Measurements from ENCODE around the gene IFI27. TPM values are rescaled to one million over a fixed set of nuclear protein-coding genes. Genes with fewer than 3 reads are reported as not detected.

The IFI27 gene
- polyA plus RNA-seq, 12 donors = 1.4 to 5.7 (median 3.1) TPM; not detected in 2

- no peak for DNase-seq
Observed at GRCh38 chr14:94100847-94101246, 9.7 kb upstream of the IFI27 start.

DNA sequence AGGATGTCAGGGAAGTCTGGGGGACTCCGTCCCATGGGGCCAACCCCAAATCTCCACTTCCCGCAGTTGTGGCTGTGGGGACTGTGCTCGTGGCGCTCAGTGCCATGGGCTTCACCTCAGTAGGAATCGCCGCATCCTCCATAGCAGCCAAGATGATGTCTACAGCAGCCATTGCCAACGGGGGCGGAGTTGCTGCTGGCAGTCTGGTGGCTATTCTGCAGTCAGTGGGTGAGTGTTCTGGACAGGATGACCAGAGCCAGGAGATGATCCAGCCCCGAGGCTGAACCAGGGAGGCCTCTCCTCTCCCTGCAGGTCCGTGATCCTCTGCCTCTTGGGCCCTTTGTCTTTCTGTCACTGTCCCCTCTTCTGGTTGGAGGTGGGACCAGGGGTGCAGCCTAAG, 8.8 kb upstream of the IFI27 start:
- DNase-seq = no peak

DNA sequence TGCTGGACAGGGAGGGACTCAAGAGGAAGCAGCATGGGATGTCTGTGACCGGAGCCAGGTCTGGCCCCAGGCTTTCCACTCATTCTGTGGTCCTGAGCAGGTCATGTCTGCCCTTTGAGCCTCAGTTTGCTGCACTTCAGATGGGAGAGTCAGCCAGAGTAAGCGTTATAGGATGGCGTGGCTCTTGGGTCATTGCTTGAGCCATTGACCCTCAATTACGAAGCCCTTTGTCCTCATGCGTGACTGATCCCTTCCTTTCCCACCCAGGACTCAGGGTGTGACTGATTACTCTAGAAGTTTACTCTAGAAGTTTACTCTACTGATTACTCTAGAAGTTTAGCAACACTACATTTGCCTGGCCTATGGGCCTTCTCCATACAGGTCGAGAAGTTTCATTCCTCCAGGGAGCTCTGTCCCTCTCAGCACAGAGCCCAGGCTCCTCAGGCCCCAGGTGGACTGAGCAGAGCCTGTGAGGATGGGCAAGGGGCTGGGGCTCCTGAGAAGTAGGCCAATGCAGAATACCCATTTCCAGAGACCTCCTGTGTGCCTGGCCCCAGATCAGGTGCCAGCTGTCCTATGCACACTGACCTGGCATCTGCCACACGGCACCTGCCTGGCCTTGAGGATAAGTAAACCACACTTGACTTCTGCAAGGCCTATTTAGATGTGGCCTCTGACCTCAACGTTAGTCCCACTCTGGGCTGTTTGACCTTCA, 7.6 kb upstream of the IFI27 start:
- no peak for DNase-seq

DNA sequence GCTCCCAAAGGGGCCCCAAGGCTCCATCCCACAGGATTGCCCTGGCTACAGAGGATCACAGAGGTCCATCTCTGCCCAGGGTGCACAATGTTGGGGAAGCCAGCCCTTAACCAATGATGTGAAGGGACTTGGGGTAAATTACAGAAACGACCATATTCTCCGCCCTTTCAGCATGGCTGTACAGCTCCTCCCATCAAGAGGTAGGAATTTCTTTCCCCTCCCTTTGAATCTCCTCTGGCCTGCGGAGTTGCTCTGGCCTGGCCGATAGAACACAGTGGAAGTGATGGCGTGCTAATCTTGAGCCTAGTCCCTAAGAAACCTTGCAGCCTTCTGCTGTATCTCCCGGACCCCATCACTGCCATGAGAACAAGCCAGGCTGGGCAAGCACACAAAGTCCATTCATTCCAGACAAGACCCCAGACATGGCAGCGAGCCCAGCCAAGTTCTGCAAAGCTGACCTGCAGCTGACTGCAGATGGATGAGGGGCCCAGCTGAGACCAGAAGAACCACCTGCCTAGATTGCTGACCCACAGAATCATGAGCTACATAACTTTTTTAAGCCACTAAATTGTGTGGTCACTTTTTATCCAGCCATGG, 6.9 kb upstream of the IFI27 start:
- DNase-seq = no peak

DNA sequence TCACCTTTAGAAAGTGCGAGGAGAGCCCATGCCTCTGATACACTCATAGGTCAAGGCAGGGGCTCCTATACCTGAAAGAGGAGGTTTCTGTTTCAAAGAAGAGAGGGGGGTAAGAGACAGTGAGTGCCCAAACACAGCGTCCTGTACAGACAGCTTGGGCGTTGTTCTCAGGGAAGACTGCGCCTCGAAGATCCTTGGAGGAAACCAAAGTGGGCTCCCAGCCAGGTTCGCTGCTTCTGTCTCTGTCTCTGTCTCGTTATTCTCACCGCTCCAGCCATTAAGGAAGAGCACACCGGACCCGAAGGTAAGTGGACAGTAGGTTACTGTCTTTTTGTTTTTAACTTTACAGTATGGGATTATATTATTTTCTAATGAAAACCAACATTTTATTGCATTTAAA, 5.8 kb upstream of the IFI27 start:
- DNase-seq = no peak

DNA sequence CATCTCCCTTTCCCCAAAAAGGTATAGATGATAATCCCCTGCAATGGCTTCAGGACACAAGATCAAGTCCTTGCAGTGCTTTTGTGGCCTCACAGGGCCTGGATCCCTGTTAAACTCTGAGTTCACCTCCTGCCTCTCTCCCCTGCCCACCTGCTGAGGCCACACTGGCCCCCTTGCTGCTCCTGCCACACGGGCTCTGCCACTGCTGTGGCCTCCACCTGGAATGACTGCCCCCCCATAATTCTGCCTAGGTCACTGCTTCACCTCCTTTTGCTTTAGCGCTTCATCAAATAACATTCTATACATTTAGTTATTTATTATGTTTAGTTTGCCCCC, 653 bp upstream of the IFI27 start:
- DNase-seq = no peak

GRCh38 chr14:94111276-94112095, 950 bp downstream of the IFI27 start:
- no peak for DNase-seq

GRCh38 chr14:94112513-94113063, 2.1 kb downstream of the IFI27 start:
- DNase-seq = no peak

- no peak for DNase-seq
Observed at GRCh38 chr14:94113073-94113472, 2.5 kb downstream of the IFI27 start.

DNA sequence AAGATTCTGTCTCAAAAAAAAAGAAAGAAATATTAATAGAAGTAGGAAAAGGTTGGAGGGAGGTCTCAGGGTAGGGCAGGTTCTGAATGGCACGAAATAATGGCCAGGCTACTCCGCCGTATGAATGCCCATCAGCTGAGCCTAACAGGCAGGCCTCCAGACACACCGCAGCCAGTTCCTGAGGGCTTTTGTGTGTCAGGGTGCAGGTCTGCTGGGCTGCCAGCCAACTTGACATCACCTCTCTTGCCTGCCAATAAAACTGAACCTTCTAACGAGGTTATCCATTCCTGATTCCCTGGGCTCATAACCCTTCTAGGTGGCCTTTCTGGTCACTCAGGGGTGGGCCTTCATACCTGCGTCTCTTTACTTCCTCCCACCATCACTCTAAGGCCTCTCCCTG, 3.0 kb downstream of the IFI27 start:
- no peak for DNase-seq

DNA sequence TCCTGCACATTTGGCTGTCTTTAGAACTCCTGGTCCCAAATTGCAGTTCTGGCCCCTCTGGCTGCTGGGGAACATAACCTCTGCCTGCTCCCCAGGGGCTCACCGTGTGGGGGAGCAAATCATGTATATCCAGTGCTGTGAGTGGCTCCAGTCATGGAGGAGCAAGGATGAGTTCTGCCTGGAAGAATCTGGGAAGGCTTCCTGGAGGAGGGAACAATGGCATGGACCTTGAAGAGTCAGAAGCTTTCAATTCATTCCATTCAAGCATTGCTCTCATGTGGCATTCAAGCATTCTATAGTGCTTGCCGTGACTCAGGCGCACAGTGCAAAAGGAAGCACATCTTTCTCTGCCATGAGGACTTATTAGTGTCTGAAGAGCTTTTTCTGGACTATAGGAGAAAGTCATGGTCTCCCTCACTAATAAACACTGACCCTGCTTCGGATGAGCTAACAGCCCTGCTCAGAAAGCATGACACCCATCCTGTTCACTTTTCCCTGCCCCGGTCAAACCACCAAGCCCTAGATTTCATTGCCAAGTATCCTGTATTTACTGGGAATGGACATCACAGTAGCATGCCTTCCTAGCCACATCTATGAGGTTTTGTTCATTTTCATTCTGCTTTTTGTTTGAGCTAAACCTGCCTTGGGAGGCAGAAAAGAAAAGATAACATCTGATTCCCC, 3.5 kb downstream of the IFI27 start:
- no peak for DNase-seq

DNA sequence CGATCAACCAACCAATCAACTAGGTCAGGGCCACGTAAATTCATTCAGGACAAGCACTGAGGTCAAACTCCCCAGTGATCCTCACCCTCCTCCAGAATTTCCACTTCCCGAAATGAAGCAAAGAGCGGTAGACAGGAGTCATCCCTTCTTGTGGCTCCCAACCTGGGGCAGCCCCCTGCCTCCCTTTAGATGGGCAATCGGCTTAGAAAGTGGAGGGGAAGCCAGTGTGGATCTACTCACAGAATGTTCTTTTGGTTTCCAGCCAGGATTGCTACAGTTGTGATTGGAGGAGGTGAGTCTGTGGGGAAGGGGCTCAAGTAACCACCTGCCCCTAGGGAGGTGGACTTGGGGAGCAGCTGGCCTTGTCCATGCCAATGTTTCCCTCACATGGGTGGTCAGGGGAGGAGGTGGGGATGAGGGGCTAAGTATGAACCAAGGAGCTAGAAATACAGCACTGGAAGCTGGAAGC, 4.1 kb downstream of the IFI27 start:
- DNase-seq = no peak

DNA sequence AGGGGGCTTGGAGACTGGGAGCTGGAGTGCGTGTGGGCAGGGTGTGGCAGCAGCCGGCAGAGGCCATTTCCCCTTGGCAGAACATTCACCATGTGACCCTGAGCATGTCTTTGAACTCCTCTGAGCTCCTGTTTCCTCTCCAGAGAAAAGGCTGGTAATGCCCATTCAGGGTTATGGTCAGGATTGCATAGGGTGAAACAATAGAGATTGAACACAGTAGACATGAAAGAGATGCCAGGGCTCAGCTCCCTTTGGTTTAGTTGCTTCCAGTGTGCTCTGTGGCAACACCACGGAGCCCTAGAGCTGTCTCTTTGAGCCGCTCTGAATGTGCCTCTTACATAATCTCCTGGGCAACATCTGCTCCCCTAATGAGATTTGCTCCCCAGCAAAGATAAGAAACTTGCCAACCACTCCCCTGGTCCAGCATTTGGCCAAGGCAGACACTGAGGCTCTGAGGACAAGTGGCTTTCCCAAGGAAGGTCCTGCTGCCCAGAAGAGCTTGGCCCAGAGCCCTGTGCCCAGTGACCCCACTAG, 4.6 kb downstream of the IFI27 start:
- no peak for DNase-seq

DNA sequence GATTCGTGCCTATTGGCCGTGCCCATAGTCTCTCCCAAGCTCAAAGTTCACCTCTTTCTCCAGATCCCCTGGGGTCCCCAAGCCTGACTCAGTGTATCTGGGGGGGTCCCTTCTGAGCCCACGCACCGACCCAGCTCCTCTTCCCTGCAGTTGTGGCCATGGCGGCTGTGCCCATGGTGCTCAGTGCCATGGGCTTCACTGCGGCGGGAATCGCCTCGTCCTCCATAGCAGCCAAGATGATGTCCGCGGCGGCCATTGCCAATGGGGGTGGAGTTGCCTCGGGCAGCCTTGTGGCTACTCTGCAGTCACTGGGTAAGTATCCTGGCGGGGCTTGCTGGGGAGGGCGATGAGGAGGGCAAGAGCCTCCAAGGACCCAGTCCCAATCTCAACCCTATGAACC, 5.1 kb downstream of the IFI27 start:
- no peak for DNase-seq

GRCh38 chr14:94116701-94117100, 6.2 kb downstream of the IFI27 start:
- DNase-seq = no peak

GRCh38 chr14:94117856-94118255, 7.3 kb downstream of the IFI27 start:
- DNase-seq = no peak

- DNase-seq = no peak
Observed at GRCh38 chr14:94119071-94119470, 8.5 kb downstream of the IFI27 start.

DNA sequence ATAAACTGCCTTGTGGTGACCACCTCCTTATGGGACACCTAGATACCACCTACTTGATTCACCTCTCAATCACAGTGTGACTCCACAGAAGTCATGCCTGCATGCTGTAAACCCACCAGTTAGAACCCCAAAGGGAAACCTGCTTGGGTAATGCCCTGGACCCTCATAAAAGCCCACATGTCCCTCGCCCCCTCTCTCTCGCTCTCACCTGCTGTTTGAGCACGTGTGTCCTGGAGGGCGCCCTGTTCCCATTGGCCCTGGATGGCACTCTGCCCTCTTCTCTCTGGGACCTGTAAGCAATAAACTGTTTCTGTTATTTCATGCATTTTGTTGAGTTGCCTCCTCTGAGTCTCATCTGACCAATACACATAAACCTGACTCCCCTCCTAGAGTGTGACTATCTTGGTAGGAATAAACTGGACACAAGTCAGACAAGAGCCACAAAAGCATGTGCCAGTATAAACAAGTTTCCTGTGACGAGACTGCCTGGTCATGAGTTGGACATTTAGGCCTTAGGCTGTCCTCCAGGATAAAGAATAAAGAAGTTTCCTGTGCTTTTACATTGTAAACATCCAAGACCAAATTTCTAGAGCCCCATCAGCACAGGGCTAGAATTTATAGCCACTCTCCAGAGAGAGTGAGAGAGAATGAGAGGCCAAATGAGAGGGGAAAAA, 10.3 kb downstream of the IFI27 start:
- no peak for DNase-seq

GRCh38 chr14:94121485-94121884, 10.9 kb downstream of the IFI27 start:
- DNase-seq = no peak

DNA sequence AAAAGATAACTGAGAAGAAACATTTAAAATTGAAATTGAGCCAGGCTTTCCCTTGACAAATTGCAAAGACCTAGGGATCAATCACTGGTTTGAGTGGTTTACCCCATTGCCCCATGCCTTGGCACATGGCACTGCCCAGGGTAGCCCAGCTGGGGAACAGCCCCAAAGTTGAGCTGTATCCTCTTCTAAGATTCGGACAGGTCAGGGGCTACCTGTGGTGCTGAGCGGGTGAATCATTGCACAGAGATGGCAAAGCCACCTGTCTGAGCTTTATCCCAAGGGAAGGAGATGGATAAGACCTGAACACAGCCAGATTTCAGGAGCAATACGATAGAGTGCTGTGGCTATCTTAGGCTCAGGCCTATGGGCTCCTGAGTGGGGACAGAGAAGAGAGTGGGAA, 11.9 kb downstream of the IFI27 start:
- no peak for DNase-seq

GRCh38 chr14:94123296-94123695, 12.8 kb downstream of the IFI27 start:
- no peak for DNase-seq

Data from muscle of arm (tissue), 12 donors.